A549 treated with CpdA at 1 μM for 4 hours (cell line): ENCODE measurements around the gene ZNF573. TPM values are rescaled to one million over a fixed set of nuclear protein-coding genes. Genes with fewer than 3 reads are reported as not detected.

ENCODE experiments used
- total RNA-seq: library from RNA; stranded (reverse); fragments of 200-300 nt; extraction: Qiagen RNA extraction; gene quantifications from 5 replicates; pipeline ENCODE4 v1.2.3, GENCODE V29; 2022; ENCODE audit warnings: low read depth

ZNF573 gene
- 1.3 to 2.6 TPM (median 2.1 TPM) in 5 replicates for total RNA-seq

DNA sequence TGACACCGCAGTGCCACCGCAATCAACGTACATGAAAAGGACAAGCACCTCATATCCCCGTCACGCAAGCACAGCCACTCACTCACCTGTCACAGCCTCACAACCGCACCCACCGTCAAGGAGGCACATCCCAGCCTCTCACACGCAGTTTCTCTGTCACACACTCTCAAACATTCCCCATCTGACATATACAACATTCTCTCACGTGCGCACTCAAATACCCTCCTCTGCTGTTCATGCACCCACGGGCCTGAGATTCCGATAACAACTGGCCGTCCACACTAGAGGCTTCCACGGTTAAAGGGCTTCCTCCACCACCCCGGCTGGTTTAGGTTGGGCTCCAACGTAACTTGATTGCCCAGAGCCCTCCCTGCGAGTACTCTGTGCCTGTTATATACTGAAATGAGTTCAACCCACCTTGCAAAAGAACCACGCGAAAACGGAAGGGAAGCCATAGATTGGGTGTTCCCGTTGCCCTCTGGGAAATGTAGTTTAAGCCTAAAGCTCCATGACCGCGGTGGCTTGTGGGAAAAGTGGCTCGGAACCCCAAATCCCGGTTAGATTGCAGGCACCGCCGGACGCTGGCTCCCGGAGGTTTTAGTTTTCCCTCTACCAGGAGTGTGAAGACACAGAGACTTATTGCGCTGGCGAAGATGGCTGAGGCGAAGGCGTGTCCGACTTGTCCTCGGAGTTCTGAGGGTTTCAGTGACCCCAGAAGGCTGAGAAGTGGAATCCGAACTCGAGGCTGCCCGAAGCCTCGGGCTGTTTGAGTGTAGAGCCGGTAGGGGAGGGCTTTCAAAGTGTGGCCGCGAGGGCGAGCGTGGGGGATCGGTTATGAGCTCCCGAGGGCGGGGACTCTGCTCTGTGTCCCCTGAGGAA lies at the start of gene ZNF573:
Gene ZNF573, minus strand, starts transcription at position 460 of the 879 bp plus-strand sequence. CDS start 5,857 bp downstream, outside the sequence.

DNA sequence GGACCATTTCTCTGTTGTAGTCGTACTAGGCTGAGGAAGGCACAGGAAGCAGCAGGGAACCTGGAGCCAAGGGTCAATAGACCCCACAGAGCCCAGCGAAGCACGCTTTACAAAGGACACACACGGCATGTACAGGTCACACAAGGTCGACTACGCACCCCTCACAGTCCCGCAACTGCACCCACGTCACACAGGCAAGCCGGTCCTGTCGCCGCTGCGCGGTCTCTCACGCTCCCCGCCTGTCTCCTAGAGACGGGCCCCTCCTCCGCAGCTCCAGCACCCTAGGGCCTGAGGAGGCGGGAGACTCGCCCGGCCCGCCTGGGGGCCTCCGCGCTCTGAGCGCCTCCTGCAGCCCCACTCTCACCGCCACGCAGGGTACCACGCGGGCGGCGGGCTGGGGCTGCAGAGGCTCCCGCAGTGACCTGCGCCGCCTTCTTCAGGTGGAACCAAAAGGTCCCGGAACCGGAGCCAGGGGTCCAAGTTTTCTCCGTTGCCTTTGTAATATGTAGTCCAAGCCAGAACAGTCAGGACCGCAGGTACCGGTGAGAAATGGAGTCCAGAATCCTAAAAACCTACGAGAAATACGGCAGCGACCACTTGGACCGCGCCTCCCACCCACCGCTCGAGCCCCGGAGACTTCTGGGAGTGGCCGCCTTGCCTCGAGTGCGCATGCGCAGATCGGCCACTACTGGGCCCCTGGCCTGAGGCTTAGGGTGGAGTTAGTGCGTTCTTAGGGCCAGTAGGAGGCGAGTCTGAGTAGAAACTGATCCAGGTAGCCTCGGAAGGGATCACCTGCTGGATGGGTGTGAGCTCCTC lies 60.1 kb downstream of the ZNF573 start, which contains the start of gene ZNF607:
Gene ZNF607, minus strand, starts transcription at position 651 of the 816 bp plus-strand sequence. CDS start 8,143 bp downstream, outside the sequence.

Other genes starting within 250 kb of the ZNF573 start
- 0.70 to 1.3 TPM (median 0.99 TPM) in 5 replicates for gene ZNF571, start 184.8 kb downstream of the ZNF573 start, total RNA-seq
- gene ZNF540, start 184.7 kb downstream of the ZNF573 start, total RNA-seq, result 0.14 to 0.22 TPM in 2 of 5 replicates, not detected in the others
- gene ZFP30, start 124.1 kb downstream of the ZNF573 start, total RNA-seq, result 5.2 to 11.5 TPM (median 6.0 TPM) in 5 replicates
- 3.8 to 6.5 TPM (median 5.6 TPM) in 5 replicates for gene ZNF607, start 59.8 kb downstream of the ZNF573 start, total RNA-seq
- not detected in 5 replicates for gene WDR87, start 127.0 kb upstream of the ZNF573 start, total RNA-seq
- gene SIPA1L3, start 127.6 kb upstream of the ZNF573 start, total RNA-seq, result 35.8 to 50.3 TPM (median 43.3 TPM) in 5 replicates